GM19438 (cell line): ENCODE measurements around the gene YTHDF1.

ENCODE experiments used
- ATAC-seq: cut with Tn5 transposase; IDR thresholded peaks from one replicate; pipeline ENCODE4 v1.9.1; 2021; ENCODE audit warnings: low read depth; ENCODE audit not compliant: unreplicated experiment

YTHDF1 gene

DNA sequence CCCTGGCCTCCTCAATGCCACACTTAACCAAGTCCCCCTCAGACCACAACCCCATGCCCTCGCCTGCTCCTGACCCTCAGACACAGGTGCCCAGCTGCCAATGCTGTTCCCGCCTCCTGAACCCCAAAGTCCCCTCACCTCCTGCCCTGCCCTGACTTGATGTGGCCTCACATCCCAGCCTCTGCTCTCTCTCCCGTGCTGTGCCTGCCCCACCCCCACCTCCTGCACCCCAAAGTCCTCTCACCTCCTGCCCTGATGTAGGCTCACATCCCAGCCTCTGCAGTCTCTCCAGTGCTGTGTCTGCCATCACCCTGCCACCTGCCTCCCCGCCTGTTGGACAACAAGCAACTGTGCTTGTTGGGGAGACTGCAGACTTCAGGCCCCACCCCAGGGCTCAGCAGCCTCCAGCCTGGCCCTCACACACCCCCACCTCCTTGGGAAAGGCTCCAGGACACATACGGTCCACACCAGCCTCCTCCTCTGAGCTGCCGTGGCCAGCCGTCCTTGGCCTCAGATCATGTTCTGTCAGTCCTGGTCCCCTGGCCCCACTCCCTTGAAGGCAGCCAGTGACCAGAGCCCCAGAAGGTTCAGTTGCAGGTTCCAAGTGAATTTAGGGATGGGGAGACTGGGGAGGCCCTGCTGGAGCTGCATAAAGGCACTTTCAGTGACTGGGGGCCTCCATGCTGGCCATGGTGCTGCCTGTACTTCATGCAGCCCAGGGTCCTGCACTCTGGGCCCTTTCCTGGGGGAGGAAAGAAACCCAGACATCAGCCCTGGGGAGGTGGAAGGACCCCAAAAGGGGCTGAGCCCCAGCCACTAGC is 28.4 kb downstream of the YTHDF1 start:
- ATAC-seq, result no peak

DNA sequence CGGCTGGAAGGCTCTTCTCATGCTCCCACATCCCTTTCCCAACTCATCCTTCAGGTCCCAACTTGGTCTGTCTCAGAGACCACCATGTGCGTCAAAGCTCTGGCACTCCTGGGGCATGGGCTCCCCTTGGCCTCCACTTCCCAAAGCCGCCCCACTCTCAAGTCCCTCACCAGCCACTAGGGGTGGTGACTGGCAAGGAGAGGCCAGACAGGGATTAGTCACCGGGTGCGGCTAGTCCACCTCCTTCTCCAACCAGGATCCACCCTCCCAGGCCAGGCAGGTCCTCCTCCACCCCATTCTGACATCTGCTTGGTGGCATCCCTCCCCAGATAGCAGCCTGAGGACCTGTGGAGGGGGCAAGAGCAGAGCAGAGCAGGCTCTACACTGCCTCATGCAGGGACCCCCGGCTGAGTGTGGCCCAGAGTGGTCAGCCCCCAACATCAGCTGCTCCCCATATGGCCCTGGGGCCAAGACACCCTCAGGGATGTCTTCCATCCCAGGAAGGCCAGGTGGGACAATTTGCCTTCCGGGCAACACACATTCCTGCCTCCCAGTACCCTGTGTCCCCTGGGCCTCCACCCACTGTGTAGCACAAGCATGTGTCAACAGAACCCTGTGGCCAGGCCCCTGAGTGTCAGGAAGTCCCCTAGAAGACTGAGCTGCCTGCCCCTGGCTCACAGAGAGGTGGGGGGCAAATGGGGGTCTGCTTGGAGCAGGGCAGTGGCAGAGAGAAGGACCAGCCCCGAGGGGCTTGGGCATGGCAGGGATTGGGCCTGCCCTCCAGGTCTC is 29.2 kb downstream of the YTHDF1 start:
- no peak for ATAC-seq

DNA sequence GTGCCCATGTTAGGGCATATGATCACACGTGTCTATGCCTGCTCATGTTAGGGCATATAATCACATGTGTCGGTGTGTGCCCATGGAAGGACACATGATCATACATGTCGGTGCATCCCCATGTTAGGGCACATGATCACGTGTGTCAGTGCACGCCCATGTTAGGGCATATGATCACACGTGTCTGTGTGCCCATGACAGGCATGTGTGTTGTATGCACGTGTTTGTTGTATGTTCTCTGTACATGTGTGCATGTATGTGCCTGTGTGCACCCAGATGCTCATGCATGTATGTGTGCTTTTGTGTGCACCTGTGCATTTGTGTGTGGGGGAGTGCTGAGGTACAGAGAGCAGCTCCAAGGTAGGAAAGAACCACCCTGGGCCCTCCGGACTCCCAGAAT is 29.8 kb downstream of the YTHDF1 start:
- ATAC-seq, result no peak

DNA sequence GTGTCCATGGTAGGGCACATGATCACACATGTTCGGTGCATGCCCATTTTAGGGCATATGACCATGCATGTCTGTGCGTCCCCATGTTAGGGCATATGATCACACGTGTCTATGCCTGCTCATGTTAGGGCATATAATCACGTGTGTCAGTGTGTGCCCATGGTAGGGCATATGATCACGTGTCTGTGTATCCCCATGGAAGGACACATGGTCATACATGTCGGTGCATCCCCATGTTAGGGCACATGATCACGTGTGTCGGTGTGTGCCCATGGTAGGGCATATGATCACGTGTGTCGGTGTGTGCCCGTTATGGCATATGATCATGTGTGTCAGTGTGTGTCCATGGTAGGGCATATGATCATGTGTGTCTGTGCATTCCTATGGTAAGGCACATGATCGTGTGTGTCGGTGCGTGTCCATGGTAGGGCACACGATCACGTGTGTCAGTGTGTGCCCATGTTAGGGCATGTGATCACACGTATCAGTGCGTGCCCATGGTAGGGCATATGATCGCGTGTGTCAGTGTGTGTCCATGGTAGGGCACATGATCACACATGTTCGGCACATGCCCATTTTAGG is 30.6 kb downstream of the YTHDF1 start:
- ATAC-seq, result no peak

DNA sequence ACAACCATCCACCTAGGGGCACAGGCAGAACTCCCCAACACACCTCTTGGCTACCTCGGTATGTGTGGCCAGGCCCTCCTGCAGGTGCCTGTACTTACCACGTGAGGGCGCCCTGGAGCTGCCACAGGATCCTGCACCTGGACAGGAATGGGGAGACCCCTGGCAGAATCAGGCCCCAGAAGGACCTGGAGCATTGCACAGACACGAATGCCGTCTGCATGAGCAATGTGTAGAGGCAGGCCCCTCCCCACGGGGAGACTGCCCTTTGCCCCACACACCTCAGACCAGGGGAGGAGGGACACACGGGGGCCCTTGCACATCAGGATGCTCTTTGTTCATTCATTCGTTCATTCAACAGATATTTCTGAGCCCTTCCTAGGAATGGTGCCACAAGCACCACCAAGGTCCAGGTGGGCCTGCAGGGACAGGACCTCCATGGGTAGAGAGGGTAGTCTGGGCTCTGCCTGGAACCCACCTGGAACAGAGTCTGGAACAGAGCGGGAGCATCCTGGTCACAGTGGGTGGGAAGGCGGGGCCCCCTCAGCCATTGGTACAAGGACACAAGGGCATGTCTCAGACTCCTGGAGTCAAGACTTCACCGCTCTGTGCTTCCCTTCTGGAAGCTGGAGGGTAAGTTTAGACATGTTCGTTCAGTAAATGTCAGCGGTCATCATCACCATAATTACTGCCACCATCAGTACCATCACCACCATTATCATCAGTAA is 32.3 kb downstream of the YTHDF1 start:
- no peak for ATAC-seq

DNA sequence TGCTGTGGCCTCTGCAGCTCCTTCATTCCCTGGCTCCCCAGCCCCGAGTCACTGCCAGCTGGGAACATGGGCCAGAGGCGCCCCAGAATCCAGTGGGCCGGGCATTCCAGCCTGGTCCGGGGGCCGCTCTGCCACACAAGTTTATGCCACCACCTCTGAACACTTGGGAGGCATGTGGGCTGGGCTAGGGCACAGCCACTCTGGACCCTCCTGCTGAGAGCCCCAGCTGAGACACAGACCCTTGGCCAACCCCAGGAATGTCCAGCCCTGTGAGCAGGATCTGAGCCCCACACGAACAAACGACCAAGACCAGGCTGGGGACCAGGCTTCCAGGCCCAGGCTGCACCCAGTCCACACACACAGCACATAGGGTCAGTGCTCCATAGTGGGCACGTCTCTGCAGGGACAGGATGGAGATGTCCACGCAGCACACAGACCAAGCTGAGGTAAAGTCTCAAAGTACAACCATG is 33.0 kb downstream of the YTHDF1 start:
- ATAC-seq, result no peak

DNA sequence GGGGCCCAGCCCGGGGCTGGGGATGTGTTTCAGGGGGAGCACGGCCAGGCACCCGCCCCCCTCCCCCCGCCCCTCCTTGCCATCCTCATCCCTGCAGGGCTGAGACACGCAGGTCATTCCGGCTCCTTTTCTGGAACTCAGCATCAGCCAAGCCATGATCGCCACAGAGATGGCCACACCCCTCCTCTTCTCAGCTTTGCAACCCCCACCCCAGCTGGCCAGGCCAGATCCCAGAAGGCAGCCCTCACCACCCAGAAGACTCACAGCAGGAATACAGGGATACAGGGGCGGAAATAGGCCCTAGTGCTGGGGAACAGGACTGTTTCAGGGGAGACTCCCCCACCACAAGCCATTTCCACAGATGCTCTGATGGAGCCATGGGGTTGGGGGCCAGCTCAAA is 33.5 kb downstream of the YTHDF1 start:
- ATAC-seq, result no peak

DNA sequence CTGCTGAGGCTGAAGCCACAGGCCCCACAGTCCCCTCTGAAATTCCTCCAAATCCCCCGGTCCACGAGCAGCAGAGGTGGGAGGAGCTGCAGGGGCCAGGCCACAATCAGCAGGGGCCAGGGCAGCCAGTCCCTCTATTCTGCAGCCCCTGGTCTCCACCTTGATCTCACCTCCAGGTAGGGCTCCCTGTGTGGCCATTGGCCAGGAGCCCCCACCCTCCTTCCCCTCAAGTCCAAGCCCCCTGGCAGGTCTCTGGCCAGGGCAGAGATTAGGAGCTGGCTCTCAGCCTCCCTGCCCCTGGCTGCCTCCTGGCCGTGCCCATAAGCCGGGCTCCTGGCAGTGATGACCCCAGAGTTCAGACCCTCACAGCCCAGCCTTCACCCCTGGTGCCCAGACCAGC is 34.7 kb downstream of the YTHDF1 start:
- ATAC-seq, result no peak

DNA sequence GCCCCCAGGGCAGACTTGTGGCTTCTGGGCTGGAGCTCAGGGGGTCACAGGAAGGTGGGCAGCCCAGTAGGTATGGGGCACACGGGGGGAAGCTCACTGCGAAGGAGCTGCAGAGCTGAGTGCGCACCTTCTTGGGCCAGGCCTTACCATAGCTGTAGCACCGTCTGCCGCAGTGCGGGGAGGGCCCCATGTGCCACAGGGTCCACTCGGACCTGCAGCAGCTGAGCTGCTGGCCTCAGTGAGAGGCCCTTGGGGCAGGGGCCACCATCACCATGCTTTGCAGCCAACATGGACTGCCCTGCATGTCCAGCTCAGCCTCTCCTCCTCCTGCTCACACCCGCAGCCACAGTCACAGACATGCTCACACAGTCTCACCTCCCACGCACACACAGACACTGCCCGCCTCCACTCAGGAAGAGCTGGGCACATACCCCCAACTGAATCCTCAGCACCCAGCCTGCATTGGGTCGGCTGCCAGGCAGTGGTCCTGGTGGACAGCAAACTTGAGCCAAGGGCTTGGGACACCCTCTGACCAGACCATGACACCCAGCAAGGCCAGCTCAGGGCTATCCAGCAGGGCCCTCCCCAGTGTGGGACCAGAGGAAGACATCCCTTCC is 35.3 kb downstream of the YTHDF1 start:
- ATAC-seq, result no peak

DNA sequence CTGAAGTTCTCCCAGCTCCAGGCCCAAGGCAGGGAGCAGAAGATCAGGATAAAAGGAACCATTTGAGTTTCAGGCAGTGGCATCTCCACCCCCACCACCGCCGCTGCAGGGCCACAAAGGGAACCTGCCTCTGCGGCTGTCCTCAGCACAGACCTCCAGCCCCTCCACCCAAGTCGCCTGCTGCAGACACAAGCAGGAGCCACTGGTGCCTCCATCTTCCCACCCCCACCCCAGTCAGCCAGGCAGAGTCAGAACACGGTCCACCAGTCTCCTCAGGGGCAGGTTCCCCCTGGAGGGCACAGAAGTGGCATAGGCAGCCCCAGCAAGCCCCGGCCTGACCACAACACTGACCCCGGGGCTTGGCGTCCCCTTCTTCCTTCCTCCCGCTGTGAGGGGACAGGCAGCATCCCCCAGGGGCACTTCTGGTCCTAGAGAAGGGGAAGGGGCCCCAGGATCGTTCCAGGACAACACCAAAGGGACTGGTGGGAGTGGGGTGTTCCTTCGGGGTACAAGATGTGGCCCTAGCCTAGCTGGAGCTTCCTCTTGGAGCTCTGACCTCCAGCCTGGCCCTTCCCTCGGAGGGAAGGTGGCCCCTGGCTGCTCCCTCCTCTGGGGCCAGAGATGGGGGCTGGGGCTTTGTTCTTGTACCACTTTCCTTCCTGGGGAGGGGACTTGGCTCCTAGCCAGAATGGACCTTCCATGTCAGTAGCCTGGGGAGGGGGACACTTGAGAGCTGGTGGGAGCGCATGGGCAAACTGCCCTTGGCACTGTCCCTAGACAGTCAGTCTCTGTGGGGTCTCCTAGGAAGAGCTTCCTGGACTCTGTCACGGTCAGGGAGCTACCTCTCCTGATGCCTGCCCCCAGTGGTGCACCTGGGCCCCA is 36.0 kb downstream of the YTHDF1 start:
- ATAC-seq, result no peak

DNA sequence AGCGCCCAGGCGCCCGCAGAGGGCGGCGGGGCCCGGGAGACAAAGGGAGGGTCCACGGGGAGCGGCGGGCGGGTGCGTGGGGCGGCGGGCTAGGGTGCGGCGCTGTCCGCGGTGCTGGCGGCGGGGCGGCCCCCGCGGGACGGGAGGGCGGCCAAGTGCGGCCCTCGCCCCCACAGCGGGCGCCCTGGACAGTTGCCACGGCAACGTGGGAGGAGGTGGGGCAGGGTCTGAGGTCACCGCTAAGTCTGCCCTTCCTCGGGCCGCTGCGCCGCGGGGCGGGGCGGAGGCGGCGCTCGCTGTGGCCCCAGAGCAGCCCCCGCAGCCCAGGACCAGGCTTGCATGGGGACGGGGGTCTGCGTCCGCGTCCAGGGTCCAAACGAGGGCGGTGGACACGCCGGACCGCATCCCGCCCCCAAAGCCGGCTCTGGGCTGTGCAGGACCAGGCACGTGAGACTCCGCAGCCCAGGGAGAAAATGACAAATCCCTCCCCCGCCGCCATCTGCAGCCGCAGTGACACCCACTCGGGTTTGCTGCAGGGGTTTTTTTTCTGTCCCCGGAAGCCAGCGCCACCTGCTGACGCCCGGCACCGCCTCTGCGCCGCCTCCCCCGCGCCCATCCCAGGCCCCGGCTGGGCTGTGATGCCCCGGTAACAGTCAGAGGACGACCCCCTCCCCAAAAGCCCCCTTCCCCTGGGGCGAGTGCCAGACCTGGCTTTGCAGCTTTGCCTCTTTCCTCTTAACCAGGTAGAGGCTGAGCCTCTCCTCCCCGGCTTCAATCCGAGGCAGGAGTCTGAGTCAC is 36.8 kb downstream of the YTHDF1 start:
- ATAC-seq, result no peak

DNA sequence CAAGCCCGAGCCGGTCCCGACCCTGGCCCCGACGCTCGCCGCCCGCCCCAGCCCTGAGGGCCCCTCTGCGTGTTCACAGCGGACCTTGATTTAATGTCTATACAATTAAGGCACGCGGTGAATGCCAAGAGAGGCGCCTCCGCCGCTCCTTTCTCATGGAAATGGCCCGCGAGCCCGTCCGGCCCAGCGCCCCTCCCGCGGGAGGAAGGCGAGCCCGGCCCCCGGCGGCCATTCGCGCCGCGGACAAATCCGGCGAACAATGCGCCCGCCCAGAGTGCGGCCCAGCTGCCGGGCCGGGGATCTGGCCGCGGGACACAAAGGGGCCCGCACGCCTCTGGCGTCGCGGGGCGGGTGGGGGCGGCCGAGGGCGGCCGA is 37.5 kb downstream of the YTHDF1 start:
- no peak for ATAC-seq

DNA sequence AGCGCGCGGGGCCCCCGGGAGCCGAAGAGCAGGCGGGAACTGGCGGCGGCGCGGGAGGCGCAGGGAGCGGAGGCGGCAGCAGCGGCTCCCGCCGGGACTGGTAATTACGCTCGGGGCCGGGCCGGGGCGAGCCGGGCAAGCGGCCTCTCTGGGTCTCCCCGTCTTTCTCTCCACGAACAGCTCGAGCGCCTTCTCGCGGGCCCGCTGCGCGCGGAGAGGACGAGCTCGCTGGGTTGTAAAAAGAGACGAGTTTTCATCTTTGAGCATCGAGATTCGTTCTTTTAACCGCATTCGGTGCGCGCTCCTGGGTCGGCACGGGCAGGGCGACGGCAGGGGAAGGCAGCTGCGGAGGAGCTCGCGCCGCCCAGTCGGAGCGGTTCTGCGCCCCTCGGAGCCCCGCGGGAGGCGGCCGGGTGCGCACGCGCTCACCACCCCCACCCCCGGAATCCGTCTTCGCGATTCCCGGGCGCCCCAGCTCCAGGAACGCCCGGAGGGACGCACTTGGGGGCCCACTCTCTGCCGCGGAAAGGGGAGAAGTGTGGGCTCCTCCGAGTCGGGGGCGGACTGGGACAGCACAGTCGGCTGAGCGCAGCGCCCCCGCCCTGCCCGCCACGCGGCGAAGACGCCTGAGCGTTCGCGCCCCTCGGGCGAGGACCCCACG is 38.0 kb downstream of the YTHDF1 start:
- ATAC-seq, result no peak

DNA sequence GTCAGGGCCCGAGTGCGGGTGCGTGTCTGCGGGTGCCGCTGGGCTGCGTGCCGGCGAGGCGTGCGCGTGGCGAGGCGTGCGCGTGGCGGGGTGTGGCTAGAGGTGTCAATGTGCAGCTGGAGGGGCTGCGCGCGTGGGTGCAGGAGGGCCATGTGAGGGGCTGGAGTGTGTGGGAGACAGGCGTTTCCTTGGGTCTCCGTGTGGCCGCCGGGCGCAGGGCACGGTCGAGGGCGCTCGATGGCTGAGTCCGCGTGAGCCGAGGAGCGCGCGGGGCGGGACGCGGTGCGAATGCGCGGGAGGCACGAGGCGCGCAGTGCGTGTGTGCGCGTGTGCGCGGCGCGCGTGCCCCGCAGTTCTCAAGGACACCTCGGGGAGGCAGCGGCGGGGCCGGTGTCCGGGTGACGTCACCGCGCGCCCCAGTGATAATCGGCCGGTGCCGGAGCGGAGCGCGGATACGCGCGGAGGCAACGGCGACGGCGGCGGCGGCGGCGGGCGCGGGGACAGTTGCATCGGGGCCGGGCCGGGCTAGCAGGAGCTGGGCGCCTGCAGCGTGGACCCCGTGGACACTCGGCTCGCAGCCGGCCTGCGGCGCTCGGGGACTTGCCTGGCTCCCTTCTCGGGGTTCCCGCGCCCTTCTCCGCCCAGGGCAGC is 38.7 kb downstream of the YTHDF1 start:
- no peak for ATAC-seq

DNA sequence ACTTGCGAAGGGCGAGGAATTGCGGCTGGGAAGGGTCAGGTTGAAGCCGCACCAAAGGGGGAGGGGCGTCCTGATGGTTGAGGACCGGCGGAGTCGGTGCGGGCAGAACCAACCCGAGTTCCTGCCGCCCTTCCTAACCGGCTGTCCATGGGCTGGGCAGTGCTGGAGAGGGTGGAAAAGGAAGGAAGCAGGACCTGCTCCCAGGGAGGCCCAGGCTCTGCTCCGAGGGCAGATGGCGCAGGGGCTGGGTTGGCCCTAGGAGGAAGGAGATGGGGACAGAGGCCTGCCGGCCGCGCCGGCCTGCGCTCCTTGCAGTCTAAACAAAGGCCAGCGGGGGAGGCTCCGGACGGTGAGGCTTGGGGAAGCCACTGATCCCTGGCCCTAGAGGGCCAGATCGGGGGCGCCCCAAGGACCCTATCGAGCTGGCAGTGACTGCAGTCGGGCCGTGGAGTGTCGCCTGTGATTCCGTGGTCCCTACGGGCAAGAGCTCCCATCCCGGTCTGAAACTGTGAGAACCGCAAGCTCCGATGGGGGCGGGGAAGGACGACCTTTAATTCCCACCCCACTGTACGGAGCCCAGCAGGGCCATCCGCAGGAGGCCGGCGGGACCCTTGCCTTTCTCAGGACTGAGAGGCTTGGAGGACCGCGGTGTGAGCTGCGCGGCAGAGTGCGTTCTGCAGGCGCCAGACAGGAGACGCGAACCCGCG is 39.4 kb downstream of the YTHDF1 start:
- no peak for ATAC-seq

DNA sequence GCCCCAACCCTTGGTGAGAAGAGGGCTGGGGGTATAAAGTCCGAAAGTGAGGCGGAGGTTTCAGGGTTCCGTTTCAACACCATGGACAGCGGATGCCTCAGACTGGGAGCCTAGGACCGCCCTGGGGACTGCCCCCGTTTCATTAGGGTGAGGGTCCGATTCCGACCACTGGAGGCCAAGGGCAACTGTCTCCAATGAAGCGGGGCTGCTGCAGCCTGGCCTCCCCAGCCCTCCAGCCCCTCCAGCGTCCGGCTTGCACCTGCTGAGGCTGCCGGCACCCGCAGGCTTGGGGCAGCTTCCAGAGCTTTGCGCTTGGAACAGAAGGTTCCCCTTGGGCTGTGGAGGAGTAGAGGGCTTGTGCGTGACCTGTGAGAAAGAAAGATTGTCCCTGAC is 39.9 kb downstream of the YTHDF1 start:
- no peak for ATAC-seq
